G401.6 (cell line): ENCODE results near the gene BPHL.
"Not testable (repeated sequence)": the region's sequence is repeated elsewhere in the genome, so short reads cannot be mapped to it uniquely, and the experiment has no call there.

ENCODE experiments used
- FAIRE-seq: peaks from 2 replicates; lab custom pipeline; 2012; peaks lifted over from hg19 to GRCh38; lab: Jason Lieb, UNC

The BPHL gene

GRCh38 chr6:3183066-3183465 lies 64.6 kb downstream of the BPHL start:
- FAIRE-seq, result no peak

- FAIRE-seq, result no peak
Observed at GRCh38 chr6:3186974-3187382, 68.5 kb downstream of the BPHL start.

- FAIRE-seq, result no peak
Observed at GRCh38 chr6:3188262-3188661, 69.8 kb downstream of the BPHL start.

GRCh38 chr6:3189192-3189591 lies 70.7 kb downstream of the BPHL start:
- not testable (repeated sequence) for FAIRE-seq

GRCh38 chr6:3190056-3190455 lies 71.5 kb downstream of the BPHL start:
- FAIRE-seq, result no peak

- no peak for FAIRE-seq
Observed at GRCh38 chr6:3190779-3191178, 72.3 kb downstream of the BPHL start.

GRCh38 chr6:3193102-3193849 lies 74.8 kb downstream of the BPHL start:
- no peak for FAIRE-seq

GRCh38 chr6:3194535-3195419 lies 76.3 kb downstream of the BPHL start:
- FAIRE-seq, result no peak

GRCh38 chr6:3195420-3195694 lies 76.8 kb downstream of the BPHL start:
- FAIRE-seq, result no peak

GRCh38 chr6:3195695-3196497 lies 77.4 kb downstream of the BPHL start:
- no peak for FAIRE-seq

GRCh38 chr6:3196770-3197169 lies 78.3 kb downstream of the BPHL start:
- no peak for FAIRE-seq

GRCh38 chr6:3197734-3198133 lies 79.2 kb downstream of the BPHL start:
- not testable (repeated sequence) for FAIRE-seq

- no peak for FAIRE-seq
Observed at GRCh38 chr6:3199382-3199781, 80.9 kb downstream of the BPHL start.

- no peak for FAIRE-seq
Observed at GRCh38 chr6:3200682-3201081, 82.2 kb downstream of the BPHL start.

GRCh38 chr6:3201388-3201787 lies 82.9 kb downstream of the BPHL start:
- no peak for FAIRE-seq
